ENCODE data around the gene MAPKAPK3.

Gene MAPKAPK3

GRCh38 chr3:50628601-50629000 is 11.7 kb downstream of the MAPKAPK3 start:
- DNase-seq: no peak

DNA sequence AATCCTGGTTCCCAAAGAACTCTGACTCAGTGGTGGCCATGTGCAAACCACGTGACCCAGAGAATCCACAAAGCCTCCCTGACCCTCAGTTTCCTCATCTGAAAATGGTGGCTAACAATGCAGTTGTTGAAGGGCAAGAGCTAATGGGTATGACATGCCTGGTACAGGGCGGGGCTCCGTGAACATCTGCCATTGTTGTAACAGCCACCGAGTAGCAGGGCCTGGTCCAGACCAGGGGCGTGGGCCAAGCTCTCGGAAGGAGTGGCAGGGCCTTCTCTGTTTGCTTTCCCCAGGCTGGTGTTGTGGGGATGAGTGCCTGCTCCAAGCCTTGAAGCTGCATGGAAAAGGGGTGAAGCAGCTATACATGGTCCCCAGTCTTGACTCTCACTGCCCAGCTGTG is 13.4 kb downstream of the MAPKAPK3 start:
- DNase-seq: no peak

DNA sequence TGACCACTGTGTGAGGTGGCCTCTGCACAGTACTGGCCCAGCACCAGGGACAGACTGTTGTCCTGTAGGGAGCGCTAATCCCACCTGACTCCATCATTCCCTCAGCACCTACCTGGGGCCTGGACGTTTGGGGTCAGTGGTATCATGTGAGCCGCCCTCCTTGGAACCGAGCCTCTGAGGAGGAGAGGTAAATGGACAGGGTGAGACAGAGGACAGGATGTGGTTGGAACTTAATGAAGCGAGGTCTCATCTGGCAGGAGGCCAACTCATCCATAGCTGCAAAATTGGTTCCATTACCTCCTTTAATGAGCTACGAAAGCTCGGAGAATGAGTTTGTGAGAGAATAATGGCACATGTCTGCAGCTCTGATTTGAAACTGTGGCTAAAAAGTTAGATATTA is 13.9 kb downstream of the MAPKAPK3 start:
- DNase-seq: no peak

- DNase-seq: no peak
Observed at GRCh38 chr3:50632450-50632849, 15.5 kb downstream of the MAPKAPK3 start.

GRCh38 chr3:50633230-50633790 is 16.4 kb downstream of the MAPKAPK3 start:
- no peak for DNase-seq

GRCh38 chr3:50635066-50635465 is 18.1 kb downstream of the MAPKAPK3 start:
- DNase-seq: no peak

DNA sequence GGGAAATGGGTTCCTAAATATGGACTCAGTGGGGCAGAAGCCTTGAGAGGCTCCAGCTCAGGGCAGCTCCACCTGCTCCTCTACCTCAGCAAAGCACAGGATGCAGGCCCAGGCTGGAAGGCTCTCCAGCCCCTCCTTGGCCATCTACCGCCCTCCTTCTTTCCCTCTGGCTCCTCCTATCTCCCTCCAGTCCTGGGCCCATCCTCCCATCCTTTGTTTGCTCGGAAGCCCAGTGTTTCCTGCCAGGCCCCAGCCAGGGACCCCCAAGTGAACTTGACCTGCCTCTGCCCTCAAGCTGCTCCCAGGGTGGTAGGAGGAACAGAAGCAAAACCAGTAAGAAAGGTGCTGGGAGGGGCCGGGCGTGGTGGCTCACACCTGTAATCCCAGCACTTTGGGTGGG is 20.1 kb downstream of the MAPKAPK3 start:
- no peak for DNase-seq

DNA sequence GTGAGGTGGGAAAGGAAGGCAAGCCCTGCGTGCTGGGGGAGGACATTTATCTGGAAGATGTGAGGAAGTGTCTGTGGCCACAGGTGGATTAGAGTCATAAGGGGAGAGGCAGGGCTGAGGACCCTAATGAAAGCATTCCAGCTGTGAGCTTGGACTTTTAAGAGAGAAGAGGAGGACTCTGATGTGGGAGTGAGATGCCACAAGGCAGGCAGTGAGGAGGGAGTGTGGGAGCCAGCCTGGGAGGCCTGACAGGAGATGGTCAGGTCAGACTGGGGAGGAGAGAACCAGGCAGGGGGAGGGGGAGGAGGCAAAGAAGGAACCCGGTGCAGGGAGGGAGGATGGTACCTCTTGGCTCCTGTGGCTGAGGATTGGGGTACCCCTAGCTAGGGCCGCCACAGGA is 21.0 kb downstream of the MAPKAPK3 start:
- no peak for DNase-seq

DNA sequence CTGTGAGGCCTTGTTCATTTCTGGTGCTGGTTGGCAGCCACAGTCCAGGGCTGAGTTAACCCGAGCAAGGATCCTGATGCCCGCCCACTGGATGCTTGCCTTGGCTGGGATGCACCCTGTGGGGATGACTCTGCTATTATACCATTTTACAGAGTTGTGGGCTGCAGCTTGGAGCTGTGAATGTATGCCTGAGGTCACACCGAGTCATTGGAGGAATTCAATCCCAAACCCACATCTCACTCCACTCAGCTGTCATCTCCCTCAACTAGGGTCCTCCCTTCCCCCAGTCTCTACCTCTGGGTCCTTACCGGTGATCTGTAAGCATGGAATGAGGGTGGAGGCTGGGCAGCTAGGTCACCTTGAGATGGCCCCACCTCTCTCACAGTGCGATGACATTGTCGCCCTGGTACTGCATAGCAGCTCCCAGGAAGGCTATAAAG is 22.1 kb downstream of the MAPKAPK3 start:
- no peak for DNase-seq

DNA sequence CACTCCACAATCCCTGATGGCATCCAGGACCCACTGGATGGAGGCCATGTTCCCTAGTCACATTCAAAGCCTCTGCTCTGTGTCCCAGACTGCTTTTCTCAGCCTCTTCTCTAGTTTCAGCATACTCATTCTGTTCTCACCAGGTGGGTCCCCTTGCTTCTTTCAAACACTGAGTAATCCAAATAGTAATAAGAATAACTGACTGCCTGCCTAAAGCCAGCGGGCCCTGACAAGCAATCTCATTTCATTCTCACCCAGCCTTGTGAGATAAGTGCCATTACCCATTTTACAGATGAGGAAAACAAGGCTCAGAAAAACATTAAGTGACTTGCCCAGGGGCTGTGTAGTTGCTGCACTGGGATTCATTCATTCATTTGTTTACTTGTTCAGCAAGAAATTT is 25.4 kb downstream of the MAPKAPK3 start:
- DNase-seq: no peak

DNA sequence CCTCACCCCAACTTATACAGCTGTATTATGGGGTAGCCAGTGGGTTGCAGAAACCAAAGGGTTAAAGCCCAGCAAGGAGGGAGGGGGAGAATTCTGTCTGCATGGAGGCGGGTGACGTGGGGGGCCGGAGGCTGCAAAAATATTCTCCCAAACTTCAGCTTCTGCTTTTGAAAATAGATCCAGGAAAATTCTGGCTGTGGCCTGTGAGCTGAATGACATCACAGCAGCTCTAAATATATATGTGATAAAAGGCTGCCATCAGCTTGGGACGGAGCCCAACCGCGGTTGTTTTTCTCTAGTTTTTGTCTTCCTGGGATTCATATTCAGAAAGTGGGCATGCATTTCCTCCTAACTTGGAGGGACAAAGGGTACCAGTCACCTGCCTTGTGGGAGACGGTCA is 27.6 kb downstream of the MAPKAPK3 start:
- DNase-seq: no peak

- no peak for DNase-seq
Observed at GRCh38 chr3:50645378-50645777, 28.4 kb downstream of the MAPKAPK3 start.

GRCh38 chr3:50648313-50648712 is 31.4 kb downstream of the MAPKAPK3 start:
- DNase-seq: no peak

DNA sequence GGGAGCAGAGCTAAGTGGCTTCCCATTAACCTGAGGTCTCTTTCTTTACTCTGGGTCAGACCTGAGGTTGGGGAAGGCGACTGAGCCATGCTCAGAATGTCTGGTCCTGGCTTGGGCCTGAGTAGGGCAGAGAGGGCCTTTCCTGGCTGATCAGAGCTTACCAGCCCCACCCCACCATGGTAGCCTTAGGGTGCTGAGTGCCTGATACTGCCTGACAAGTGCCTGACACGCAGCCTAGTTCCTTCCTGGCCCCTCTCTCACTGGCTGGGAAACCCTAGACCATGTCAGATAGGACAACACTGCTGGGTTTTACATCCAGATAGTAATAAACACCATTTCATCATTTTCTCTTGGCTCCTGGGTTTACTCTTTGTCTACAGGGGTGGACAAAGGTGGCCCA is 32.0 kb downstream of the MAPKAPK3 start:
- no peak for DNase-seq

GRCh38 chr3:50649451-50649931 is 32.5 kb downstream of the MAPKAPK3 start:
- no peak for DNase-seq

DNA sequence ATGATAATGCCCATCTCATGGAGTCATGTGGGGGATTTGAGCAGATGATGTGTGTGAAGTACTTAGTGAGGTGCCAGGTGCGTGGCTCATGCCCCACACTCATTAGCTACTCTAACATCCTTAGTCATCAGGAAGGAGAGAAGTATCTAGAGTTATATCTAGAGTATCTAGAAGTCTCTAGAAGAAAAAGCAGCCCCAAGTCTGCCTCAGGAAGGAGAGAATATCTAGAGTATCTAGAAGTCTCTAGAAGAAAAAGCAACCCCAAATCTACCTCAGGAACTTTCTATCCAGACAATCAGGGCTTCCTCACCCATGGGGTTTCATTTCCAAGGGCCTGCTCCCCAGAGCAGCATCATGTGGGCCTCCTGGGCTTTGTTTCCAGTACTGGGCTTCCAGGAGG is 33.1 kb downstream of the MAPKAPK3 start:
- DNase-seq: no peak

DNA sequence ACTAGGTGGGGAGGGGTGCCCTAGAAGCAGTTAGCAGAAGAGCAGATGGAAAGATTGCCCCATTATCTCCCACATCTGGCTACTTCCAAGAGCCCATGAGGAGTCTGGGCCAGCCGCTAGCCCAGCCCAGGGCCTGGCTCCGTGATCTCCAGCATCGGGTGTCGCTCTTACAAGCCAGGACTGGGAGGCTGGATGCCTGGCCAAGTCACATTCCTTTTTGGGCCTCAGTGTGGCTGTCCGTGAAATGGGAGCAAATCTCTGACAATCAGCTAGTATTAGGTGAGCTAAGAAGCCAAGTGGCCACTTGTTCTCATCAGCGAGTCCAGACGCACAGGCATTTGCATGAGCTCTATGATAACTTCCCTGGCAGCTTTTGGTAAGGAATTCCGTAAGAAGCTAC is 34.5 kb downstream of the MAPKAPK3 start:
- DNase-seq: no peak

DNA sequence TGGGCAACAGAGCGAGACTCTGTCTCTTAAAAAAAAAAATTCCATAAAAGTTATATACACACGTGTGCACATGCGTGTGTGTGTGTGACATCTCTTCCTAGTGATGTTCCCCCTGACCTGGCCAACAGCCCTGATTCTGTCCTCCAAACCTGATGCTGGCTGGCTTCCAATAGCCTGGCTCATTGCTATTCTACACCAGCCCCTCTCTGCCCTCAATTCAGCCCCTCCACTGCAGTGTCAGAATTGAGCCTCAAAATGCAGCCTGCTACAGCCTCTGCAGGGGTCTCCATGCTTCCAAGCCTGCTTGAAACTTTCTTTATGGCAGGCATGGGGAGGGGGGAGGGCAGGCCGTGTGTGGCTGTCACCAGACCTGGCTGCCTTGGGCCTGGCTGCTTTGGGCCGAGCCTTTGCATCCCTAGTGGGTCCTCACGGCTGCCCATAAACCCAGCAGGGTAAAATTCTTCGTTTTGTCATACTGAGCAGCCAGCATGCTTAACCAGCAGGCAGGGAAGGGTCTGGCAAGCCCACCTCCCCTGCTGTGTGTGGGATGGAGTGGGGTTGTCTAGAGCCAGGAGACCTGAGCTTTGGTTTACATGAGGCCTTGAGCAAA is 35.1 kb downstream of the MAPKAPK3 start:
- no peak for DNase-seq

- no peak for DNase-seq
Observed at GRCh38 chr3:50652709-50653108, 35.8 kb downstream of the MAPKAPK3 start.

- DNase-seq: no peak
Observed at GRCh38 chr3:50653937-50654595, 37.1 kb downstream of the MAPKAPK3 start.

- DNase-seq: no peak
Observed at GRCh38 chr3:50655009-50655830, 38.3 kb downstream of the MAPKAPK3 start.

DNA sequence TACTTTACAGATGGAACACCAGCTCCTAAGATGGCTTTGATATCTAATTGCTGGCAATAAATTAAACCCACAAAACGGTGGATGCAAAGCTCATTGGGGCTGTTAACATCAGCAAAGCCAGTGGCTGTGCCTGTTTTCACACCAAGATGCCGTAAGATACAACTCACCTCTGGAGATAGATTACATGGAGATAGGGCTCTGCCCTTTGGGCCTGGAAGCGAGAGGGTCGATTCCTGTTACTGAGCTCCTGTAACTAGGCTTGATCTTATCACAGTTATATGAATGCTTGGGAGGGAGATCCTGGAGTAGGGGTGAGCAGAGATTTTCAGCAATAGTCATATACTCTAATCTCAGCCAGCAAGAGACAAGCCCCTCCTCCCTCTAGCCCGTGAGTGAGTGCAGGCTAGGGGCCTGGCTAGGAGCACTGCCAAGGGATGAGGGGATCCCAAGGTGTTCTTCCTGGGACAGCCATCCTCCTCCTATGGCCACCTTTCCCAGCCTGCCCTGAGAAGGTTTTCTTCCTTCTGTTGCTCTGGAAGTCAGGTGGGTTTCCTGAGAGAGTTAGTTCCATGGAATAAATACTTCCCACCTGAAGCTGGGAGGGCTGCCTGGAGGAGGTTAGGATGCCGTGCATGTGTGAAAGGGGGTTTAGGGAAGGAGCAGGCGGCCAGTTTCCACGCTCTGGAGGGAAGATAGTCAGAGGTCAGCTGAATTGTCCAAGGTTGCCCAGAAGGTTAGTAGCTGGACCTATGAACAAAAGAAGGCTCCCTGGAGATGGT is 39.7 kb downstream of the MAPKAPK3 start:
- DNase-seq: no peak

DNA sequence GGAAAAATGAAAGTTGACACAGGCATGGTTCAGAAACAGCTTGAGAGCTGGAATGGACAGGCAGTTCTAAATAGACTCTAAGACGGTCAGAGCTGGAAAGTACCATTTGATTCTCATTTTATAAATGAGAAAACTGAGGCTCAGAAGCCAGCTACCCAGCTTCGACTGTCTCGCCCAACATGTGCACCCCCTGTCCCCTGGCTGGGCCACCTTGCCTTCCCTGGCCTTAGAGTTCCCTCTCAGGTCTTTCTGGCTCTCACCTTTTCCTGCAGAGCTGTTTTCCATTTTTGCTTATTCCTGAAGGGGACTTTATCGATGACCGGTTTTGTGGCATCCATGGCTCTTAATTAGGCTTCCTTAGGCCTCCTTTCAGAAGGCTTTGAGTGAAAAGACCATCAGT is 40.5 kb downstream of the MAPKAPK3 start:
- no peak for DNase-seq

Data from NCI-H187 treated with DMSO at 0.1 percent for 48 hours (cell line).